ENCODE results near the gene TUBA1C. TPM values are rescaled to one million over a fixed set of nuclear protein-coding genes. Genes with fewer than 3 reads are reported as not detected.
"Not testable (repeated sequence)": the region's sequence is repeated elsewhere in the genome, so short reads cannot be mapped to it uniquely, and the experiment has no call there.

Gene TUBA1C
- total RNA-seq: 99.4 TPM

DNA sequence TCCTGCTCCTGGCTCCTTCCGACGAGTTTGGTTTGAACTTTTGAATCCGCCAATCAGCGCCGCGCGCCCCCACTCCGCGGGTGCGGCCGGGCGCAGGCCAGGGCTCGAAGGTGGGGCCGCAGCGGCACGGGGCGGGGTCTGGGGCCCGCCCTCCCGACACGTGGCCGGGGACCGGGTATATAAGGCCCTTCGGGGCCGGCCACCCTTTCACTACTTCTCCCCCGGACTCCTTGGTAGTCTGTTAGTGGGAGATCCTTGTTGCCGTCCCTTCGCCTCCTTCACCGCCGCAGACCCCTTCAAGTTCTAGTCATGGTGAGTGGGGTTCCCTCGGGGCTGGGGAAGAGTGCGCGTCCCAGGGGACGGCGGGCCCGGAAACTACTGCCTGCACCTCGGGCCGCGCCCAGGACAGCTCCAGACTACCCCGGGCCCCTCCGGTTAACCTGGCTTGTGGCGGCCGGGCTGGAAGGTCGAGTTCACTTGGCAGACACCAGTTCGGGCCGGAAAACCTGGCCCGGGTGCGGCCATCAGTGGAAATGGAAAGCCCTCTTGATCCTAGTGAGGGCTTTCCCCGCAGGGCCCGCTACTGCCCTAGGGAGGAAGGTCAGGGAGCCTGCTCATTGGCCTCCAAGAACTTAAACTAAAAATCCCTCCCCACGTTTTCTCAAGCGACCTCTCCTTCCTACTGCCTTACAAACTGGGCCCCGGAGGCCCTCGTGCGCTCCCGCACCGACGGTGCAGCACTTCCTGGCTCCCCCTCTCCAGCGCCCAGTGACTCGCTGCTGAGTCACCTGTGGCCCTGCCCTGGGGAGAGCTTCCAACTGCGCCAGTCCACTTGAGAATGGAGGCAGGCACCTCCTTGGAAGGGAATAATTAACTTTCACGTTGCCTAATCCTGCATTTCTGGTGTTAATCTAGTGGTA is at the start of gene TUBA1C:
TSS of gene TUBA1C (plus strand) at position 210 of the 920 bp plus-strand sequence. CDS start at position 310, 100 bp downstream.
- DNase-seq (ENCODE audit: low spot score): peak; percentile 94

- DNase-seq (ENCODE audit: low spot score): no peak
Measured at GRCh38 chr12:49219417-49220026, 45.4 kb upstream of the TUBA1C start.

GRCh38 chr12:49220972-49221371 is 43.9 kb upstream of the TUBA1C start:
- no peak for DNase-seq (ENCODE audit: low spot score)

DNA sequence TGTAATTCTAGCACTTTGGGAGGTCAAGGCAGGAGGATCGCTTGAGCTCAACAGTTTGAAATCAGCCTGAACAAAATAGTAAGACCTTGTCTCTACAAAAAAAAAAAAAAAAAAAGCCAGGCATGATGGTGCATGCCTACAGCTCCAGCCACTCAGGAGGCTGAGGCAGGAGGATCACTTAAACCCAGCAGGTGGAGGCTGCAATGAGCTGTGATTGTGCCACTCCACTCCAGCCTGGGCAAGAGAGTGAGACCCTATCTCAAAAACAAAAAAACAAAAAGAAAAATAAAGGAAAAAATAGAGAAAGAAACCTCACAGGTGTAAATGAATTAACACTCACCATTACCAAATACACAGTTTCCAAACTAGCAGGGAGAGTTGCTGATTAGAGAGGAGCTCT is 41.8 kb upstream of the TUBA1C start:
- DNase-seq (ENCODE audit: low spot score): no peak

DNA sequence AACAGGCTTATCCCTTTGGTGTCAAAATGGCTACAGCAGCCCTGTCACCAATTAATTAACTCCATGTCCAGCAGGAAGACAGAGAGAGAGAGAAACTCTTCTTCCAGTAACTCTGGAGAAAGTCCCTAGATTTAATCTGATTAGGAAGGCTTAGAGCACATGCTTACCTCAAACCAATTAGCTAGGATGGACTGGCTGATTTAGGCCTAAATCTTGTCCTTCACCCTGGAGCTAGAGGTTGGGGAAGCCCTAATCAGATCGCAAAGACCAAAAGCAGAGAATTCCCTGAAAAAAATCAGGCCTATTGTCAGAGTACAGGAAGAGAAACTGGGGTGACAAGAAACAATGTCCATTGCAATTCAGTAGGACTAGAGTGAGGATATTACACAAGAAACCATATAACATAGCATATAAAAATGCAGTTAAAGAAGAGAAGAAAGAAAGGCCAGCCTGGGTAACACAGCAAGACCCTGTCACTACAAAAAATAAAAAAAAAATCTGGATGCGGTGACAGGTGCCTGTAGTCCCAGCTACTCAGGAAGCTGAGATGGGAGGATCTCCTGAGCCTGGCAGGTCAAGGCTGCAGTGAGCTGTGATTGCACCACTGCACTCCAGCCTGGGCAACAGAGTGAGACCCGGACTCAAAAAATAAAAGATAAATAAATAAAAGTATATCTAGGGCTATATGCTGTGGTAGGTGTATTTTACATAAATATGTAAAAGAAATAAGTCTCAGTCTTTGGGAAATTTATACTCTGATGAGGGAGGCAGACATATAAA is 41.1 kb upstream of the TUBA1C start:
- no peak for DNase-seq (ENCODE audit: low spot score)

GRCh38 chr12:49225576-49226166 is 39.2 kb upstream of the TUBA1C start:
- no peak for DNase-seq (ENCODE audit: low spot score)

DNA sequence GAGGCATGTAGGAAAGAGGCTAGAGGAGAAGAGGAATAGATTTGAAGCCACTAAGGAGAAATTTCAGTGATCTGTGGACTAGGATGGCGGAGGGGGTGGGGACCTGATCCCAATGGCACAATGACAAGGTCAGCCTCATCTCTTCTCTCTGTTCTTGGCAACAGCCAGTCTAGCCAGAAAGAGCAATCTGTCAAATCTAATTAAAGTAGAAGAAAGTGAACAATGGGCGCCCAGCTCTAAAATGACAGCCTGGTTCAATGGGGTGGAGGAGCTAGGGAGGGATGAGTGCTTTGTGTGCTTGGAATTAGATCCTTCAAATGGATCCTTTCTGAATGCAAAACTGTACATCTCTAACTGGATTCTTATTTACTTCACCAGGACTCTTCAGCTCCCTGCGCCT is 37.2 kb upstream of the TUBA1C start:
- no peak for DNase-seq (ENCODE audit: low spot score)

GRCh38 chr12:49228653-49229052 is 36.2 kb upstream of the TUBA1C start:
- no peak for DNase-seq (ENCODE audit: low spot score)

- no peak for DNase-seq (ENCODE audit: low spot score)
Measured at GRCh38 chr12:49230176-49230804, 34.6 kb upstream of the TUBA1C start.

DNA sequence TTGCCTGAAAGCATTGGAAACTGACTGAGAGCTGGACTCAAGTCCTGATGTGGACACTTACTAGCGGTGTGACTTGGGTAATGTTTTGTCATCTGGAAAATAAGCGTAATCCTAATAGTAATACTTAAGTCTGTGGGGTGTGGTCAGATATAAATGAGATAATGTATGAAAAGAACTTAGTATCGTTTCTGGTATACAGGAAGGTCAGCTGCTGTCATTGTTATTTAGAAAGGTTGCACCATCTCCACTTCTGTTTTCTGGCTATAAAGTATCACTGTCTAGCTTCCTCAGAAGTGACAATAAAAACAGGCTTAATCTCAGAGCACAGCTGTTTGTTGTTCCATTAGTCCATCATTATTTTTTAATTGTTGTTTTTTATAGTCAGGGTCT is 34.1 kb upstream of the TUBA1C start:
- DNase-seq (ENCODE audit: low spot score): no peak

- no peak for DNase-seq (ENCODE audit: low spot score)
Measured at GRCh38 chr12:49231878-49232655, 32.8 kb upstream of the TUBA1C start.

DNA sequence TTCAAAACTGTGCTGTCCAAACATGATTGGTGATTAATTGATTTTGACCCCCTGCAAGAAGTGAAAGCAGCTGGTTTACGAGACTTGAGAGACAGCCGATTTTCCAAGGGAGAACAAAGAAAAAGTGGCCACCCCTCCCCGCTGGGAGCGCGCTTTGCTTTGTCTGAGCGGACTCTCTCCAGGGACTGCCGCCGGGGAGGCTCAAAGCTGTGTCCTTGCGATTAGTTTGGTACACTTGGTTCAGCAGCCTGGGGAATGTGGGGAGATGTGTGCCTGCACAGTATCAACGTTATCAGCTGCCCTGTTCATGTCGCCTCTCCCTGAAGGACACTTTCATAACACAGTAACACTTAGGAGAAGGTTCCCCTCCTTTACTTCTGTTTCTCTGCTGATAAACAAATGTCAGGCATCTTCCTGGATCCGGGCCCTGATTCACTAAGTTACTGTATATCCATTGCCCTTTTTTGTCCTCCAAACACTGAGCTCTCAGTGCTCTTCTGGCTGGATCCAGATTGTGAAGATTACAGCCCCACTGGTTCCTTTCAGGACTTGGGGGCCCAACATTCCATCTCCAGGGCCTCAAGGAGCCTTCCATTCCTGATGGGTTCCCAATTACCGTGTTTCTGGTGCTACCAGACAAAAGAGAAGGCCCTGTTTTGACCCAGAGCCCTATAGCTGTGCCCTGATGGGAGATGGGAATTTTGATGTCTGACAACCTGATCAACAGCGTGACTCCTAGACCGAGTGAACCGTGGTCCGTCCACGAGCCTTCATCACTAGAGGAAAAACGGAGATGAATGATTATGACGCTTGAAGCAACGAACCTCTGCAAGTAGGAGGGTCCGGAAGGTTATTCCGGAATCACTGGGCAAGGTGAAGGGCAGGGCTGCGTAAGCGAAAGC is 31.7 kb upstream of the TUBA1C start:
- DNase-seq (ENCODE audit: low spot score): peak; percentile 38

DNA sequence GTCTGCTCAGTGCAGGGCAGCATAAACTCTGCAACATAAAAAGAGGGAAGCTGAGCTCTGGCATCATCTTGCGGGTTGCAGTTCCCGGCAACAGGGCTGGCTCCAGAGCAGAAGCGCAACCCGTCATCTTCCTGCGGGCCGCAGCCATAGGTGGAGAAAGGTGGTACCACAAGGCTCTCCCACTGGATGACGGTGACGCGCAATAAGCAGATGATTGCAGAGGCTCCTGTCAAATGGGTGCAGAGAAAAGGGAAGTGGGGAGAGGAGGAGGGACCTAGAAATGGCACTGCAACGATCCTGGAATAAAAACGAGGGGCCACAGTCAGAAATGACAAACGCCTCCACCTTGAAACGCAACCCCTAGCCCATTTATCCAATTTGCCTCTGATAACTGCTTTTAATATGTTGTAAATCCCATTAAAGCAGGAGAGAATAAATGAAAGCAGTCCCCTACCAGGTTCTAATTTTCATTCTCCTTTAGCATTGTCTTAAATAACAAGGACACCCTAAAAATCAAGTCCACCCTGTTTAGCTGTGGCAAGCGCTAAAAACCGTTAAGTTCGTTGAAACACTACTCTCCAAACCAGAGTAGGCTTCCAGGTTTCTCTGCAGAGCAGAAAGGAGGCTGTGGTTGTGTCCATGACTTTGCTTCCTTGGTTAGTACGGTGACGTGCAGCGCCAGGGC is 30.9 kb upstream of the TUBA1C start:
- DNase-seq (ENCODE audit: low spot score): peak; percentile 37

- no peak for DNase-seq (ENCODE audit: low spot score)
Measured at GRCh38 chr12:49236423-49236822, 28.5 kb upstream of the TUBA1C start.

GRCh38 chr12:49243631-49244030 is 21.3 kb upstream of the TUBA1C start:
- DNase-seq (ENCODE audit: low spot score): no peak

DNA sequence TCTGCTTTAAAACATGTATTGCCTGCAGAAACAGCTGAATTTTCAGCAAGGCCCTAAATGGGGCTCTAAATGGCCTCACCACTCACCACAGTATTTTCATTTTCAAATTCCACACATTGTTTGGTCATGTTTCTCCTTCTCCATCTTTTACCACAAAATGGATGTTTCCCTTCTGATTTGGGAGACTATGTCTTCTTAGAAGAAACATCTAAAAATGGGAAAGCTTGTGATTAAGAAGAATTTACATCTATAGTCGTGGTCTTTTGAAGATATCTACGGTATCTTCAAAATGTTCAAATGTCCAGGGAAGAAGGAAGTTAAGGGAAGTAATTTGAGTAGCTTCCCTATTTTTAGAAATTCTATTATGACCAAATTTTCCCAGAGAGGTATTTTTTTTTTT is 20.7 kb upstream of the TUBA1C start:
- no peak for DNase-seq (ENCODE audit: low spot score)

DNA sequence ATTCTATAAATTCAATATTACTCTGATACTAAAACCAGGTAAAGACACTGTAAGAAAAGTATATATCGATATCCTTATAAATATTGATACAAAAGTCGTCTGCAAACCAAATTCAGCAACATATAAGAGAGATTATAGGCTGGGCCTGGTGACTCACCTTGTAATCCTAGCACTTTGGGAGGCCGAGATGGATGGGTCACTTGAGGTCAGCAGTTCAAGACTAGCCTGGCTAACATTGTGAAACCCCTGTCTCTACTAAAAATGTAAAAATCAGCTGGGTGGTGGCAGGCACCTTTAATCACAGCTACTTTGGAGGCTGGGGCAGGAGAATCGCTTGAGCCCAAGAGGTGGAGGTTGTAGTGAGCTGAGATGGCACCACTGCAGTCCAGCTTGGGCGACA is 13.5 kb upstream of the TUBA1C start:
- DNase-seq (ENCODE audit: low spot score): no peak

- no peak for DNase-seq (ENCODE audit: low spot score)
Measured at GRCh38 chr12:49253033-49253623, 11.8 kb upstream of the TUBA1C start.

GRCh38 chr12:49255456-49255855 is 9.4 kb upstream of the TUBA1C start:
- not testable (repeated sequence) for DNase-seq (ENCODE audit: low spot score)
